Muscle of leg (tissue), 11 donors: Measurements from ENCODE around the gene RPGRIP1. TPM values are rescaled to one million over a fixed set of nuclear protein-coding genes. Genes with fewer than 3 reads are reported as not detected.

ENCODE experiments used
- DNase-seq: peaks from one replicate; pipeline ENCODE4 v3.0.0; 2013
- H3K27ac ChIP-seq: one replicate; pipeline ENCODE4 v1.5.1; 2013; ENCODE audit warnings: mild to moderate bottlenecking, low read length, control low read depth
- H3K27me3 ChIP-seq: one replicate; pipeline ENCODE4 v1.6.1; 2013; ENCODE audit warnings: low read length; ENCODE audit not compliant: control insufficient read depth, insufficient read depth
- H3K36me3 ChIP-seq: one replicate; pipeline ENCODE4 v1.6.1; 2013; ENCODE audit warnings: low read length; ENCODE audit not compliant: control insufficient read depth, insufficient read depth
- H3K4me1 ChIP-seq: one replicate; pipeline ENCODE4 v1.6.1; 2013; ENCODE audit warnings: low read length; ENCODE audit not compliant: control insufficient read depth, insufficient read depth
- H3K4me3 ChIP-seq: one replicate; pipeline ENCODE4 v1.5.1; 2013; ENCODE audit warnings: low read length, control low read depth
- H3K9me3 ChIP-seq: replicated peaks from 2 replicates; pipeline ENCODE4 v1.6.1; 2013; ENCODE audit warnings: low read depth, low read length; ENCODE audit not compliant: control insufficient read depth
- WGBS: methylation state at CpG from one replicate; pipeline ENCODE4 v1.1.5; 2013; ENCODE audit warnings: missing lambda C conversion rate; ENCODE audit not compliant: insufficient coverage; 5-methylcytosine and 5-hydroxymethylcytosine counted together
- polyA plus RNA-seq, 8 donors: library from polyadenylated mRNA; unstranded; fragments of 120-200 nt; gene quantifications; one replicate each; pipeline versions ENCODE4 v1.2.1 to v1.2.3, GENCODE V29; 2013; ENCODE audit warnings: inconsistent platforms in 1 of 8, low replicate concordance in 1 of 8; ENCODE audit not compliant: insufficient read length in 8 of 8, insufficient read depth in 1 of 8
- total RNA-seq: library from RNA; stranded (reverse); fragments of 120-200 nt; gene quantifications from one replicate; pipeline ENCODE4 v1.2.4, GENCODE V29; 2013

The RPGRIP1 gene
- total and polyA plus RNA-seq, 9 donors: 0.18 to 1.9 (median 0.49) TPM

DNA sequence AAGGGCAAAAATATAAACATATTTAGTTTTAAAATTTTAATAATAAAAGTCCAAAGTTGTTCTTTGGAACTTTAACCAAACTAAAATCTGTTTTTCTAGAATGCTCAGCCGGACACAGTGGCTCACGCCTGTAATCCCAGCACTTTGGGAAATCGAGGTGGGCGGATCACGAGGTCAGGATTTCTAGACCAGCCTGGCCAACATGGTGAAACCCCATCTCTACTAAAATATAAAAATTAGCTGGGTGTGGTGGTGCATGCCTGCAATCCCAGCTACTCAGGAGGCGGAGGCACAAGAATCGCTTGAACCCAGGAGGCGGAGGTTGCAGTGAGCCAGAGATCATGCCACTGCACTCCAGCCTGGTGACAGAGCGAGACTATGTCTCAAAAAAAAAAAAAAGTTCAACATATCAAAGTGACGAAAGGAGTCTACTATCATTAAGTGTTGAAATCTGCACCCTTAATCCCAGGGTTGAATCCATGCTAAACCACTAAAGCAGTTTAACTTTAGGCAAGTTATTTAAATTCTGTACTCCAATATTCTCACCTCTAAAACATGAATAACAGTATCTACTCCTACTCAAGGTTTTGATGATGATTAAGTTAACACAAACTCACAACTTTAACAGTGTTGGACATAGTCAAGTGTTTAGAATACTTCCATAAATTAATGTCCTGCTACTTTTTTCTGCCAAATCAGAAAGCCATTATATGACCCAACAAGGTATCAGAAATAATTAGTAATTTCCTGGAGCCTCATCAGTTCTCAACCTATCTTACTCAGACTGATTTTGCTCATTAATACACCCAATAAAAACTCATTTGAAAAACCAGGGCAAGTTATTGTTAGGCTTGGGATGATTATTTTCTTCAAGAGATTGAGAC is 21.6 kb upstream of the RPGRIP1 start:
- Histone ChIP-seq H3K27ac (no peak overlapping the region), H3K9me3 (no peaks in the 10 kb centered on the region), H3K4me3 (no peak overlapping the region), H3K27me3 (no peaks in the 10 kb centered on the region), H3K36me3 (peaks cover 43% of the 10 kb centered on the region), H3K4me1 (peaks cover 5% of the 10 kb centered on the region)
- no peak for DNase-seq
- WGBS: 60% methylated on average over 1 of the region's 10 CpGs

DNA sequence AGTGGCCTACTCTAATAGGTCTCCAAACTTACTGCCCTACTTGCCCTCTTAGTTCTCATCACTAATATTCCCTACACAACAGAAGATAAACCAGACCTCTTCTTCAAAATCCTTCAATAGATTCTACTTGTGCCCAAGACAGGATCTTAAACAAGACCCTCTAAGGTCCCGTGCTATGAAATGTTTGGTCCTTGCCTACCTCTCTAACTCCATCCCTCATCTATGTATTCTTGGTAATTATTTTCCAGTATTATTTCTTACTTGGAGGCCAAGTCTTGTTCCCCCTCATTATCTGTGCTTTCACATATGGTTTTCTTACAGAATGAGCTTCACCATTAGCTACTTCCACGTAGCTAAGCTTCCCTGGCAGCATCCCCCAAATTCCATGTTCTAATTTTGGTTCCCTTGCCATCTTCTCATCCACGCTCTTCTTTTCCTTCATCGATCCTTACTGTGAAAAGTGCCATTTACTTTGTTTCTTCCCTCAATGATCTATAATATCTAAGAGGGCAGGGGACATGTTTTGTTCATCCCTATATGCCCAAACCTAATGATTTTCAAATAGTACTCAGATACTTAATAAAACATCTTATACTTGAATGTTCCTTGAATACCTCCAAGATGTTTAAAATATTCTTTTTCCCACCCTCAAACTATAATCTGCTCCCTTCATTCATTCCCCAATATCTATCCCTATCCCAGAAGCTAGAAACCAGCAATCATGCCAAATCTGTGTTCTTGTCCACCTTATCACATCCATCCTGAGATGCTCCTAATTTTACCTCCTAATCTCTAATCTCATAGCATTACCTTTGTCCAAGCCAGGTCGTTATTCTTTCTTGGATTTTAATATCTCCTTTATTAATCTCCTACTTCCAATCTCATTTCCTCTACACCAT is 20.7 kb upstream of the RPGRIP1 start:
- H3K27ac ChIP-seq: no peak overlapping the region
- DNase-seq: no peak
- 71% methylated on average over 3 of the region's 5 CpGs for WGBS
- no peak overlapping the region for H3K4me3 ChIP-seq
- peaks cover 5% of the 10 kb centered on the region for H3K4me1 ChIP-seq
- H3K9me3 ChIP-seq: no peaks in the 10 kb centered on the region
- H3K27me3 ChIP-seq: no peaks in the 10 kb centered on the region
- H3K36me3 ChIP-seq: peaks cover 47% of the 10 kb centered on the region

DNA sequence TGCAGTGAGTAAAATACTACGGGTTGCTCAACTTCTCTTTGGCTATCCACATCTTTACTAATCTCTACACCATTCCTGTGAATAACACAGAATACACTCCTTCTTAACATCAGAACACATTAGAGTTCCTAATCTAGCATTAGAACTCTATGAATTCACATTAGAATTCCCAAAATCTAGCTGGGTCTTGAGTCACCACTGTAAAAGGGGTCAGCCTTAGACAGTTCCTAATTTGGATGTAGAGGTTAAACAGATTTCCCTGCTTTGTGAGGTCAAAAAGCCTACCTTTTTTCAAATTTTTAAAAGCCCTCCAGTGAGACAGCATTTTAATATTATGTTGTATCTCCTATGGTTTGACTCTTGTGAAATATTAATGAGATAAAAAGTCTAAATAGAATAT is 18.1 kb upstream of the RPGRIP1 start:
- Histone ChIP-seq H3K27ac (no peak overlapping the region), H3K27me3 (no peaks in the 10 kb centered on the region), H3K4me1 (peaks cover 10% of the 10 kb centered on the region), H3K36me3 (peaks cover 46% of the 10 kb centered on the region), H3K9me3 (no peaks in the 10 kb centered on the region), H3K4me3 (no peak overlapping the region)
- WGBS: no CpG with 5 or more reads among the region's 1 CpG
- no peak for DNase-seq

DNA sequence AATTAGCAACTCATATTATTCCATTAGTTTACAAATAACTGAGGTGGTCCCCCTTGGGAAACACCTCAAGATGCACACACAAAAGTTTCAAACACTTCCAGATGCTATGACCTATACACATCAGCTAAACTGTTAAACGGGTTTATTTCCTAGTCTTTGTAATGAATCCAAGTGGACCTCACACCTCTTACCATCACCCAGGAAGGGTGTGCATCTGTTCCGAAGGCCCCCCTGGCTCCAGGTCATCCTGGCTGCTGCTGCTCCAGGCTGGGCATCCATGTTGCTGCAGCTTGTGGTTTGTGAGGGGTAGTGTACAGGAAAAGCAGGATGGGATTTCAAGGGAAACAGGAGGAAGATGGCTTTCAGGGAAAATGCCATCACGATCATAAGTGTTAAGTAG is 17.5 kb upstream of the RPGRIP1 start:
- Histone ChIP-seq H3K9me3 (no peaks in the 10 kb centered on the region), H3K27me3 (no peaks in the 10 kb centered on the region), H3K36me3 (peaks cover 42% of the 10 kb centered on the region), H3K4me3 (no peak overlapping the region), H3K27ac (no peak overlapping the region), H3K4me1 (peaks cover 12% of the 10 kb centered on the region)
- WGBS: no CpG with 5 or more reads among the region's 3 CpGs
- DNase-seq: no peak

DNA sequence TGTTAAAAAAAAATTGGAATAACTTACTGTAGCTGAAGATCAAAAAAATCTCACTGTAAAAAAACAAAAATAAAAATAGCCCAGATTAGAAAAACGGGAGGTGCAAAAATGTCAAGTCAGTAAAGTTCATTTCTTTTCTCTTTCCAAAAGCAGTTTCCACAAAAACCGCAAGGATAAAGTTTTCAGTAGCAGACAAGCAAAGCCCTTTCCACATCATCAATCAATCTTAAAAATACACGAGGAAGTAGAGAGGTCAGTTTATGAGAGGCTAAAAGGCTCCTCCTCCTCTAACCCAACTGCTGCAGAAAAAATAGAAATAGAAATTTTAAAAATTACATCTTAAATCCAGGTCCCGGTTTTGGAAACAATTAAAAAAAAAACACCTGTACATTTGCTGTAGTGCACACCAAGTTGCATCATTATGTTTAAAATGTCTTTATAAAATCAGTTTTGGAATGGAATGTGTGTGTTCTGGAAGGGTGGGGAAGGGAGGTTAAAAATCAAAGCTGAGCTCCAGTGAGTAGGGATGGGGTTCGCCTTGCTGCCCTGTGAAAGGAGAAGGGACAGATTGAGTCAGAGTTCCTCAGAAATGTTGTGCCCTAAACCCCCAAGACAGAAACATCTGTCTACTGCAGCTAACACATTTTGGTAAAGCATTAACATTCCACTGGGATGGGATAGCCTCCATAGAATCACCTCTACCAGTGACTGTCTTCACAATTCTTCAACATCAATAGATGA is 16.4 kb upstream of the RPGRIP1 start:
- WGBS: 80% methylated on average over 1 of the region's 5 CpGs
- peaks cover 10% of the 10 kb centered on the region for H3K4me1 ChIP-seq
- H3K27ac ChIP-seq: no peak overlapping the region
- no peaks in the 10 kb centered on the region for H3K9me3 ChIP-seq
- H3K36me3 ChIP-seq: peaks cover 38% of the 10 kb centered on the region
- DNase-seq: peak; percentile 38
- H3K27me3 ChIP-seq: no peaks in the 10 kb centered on the region
- H3K4me3 ChIP-seq: no peak overlapping the region

DNA sequence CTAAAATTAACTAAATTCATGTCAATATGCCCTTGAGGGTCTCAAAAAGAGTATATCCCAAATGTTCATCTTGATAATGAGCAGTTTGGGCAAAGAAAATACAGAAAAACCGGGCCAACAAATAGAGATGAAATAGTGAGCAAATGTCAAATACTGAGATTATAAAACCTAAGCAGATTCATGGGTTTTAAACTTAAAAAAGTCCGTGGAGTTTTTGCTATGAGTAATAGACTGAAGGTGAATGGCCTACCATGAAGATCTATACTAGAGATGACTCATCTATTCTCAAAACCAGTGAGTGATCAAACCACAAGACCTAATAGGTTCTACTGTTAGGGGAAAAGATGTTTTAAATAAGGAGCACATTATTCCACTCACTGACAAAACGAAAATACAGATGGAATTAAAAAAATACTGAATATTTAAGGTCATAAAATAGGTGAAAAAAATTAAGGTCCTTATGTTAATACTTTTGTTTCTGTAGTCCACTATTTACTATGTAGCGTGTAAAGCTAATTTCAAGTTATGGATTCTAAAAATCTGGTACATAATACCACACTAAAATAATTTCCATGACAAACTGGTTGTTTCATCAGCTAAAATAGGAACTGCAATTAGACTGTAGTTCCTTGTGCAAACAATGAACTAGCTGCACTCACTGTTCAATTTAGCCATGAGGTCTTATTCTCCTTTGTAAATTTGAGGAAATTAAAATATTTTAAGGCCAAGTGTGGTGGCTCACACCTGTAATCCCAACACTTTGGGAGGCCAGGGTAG is 15.7 kb upstream of the RPGRIP1 start:
- WGBS: no CpG with 5 or more reads among the region's 4 CpGs

DNA sequence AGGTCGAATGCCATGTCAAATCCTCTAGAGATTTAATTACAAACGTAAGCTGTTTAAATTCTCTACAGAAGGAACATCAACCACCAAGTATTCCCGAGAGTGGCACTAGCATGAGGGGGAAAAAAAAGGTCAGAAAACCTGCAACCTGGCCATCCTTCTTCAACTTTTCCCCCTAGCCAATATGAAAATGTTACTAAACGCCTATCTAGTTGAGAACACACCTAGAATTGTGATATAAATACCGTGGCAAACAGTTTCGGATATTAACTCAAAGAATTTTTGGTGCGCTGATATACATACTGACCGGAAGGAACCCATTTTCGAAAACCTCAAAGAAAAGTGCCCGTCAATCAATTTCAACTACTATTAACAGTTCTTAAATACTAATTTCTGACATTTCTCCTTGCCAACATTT is 12.4 kb upstream of the RPGRIP1 start:
- no peaks in the 10 kb centered on the region for H3K27me3 ChIP-seq
- H3K9me3 ChIP-seq: no peaks in the 10 kb centered on the region
- peaks cover 14% of the 10 kb centered on the region for H3K4me1 ChIP-seq
- peak; percentile 9 for DNase-seq
- peaks cover 22% of the 10 kb centered on the region for H3K36me3 ChIP-seq
- 3% methylated on average over 6 of the region's 10 CpGs for WGBS
- peak overlapping the region; percentile 93 for H3K4me3 ChIP-seq
- peak overlapping the region; percentile 25 for H3K27ac ChIP-seq

More for the DNA sequence above, 15.7 kb upstream of the RPGRIP1 start:
- Histone ChIP-seq H3K36me3 (peaks cover 34% of the 10 kb centered on the region), H3K4me3 (no peak overlapping the region), H3K4me1 (peaks cover 10% of the 10 kb centered on the region), H3K9me3 (no peaks in the 10 kb centered on the region), H3K27ac (no peak overlapping the region), H3K27me3 (no peaks in the 10 kb centered on the region)
- no peak for DNase-seq

DNA sequence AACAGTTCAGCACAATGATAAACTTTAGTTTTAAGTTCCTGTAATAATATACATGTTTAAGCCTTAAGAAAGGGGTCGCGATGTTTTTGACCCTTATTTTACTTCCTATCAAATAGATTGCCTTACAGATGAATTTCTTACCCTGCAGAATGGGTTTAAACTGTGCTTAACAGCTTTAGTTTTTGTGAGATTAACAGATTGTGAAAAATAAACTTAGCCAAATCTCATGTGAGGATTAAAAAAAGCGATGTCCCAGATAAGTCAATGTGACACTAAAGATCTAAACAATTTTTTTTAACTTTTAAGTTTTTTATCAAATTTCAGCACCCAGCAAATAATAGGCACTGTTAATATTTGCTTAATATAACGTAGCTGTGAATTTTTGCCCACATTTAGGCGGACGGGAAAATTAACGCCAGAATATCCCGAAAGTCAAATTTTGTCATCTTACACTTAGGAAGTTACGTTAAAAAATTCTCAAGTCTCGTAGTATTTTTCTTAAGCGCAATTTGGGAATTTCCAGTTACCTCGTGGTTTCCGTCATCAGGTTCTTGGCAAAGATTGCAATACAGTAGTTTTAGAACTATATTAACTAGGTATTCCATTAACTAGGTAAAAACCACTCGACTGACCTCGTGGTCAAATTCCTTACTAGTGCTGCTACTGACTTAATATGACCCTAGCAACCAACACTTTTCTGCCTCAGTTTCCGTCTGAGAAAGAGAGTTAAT is 11.8 kb upstream of the RPGRIP1 start:
- WGBS: no CpG with 5 or more reads among the region's 16 CpGs
- peak; percentile 48 for DNase-seq
- no peaks in the 10 kb centered on the region for H3K27me3 ChIP-seq
- no peaks in the 10 kb centered on the region for H3K9me3 ChIP-seq
- H3K4me3 ChIP-seq: peak overlapping the region; percentile 93
- H3K4me1 ChIP-seq: peaks cover 13% of the 10 kb centered on the region
- H3K27ac ChIP-seq: peak overlapping the region; percentile 99
- peaks cover 18% of the 10 kb centered on the region for H3K36me3 ChIP-seq
